Measurements from ENCODE around the gene BPIFA1. TPM values are rescaled to one million over a fixed set of nuclear protein-coding genes. Genes with fewer than 3 reads are reported as not detected.

BPIFA1 gene
- total and polyA plus RNA-seq, 2 donors = not detected

- Histone ChIP-seq H3K4me1 (ENCODE audit: insufficient read depth) (no peaks in the 10 kb centered on the region), H3K36me3 (ENCODE audit: insufficient read depth) (no peaks in the 10 kb centered on the region), H3K4me3 (ENCODE audit: low read depth, low read length) (no peak overlapping the region), H3K27ac (ENCODE audit: low read depth) (no peak overlapping the region)
- 74% methylated on average over 12 of the region's 12 CpGs for WGBS
- DNase-seq (ENCODE audit: extremely low spot score) = no peak
Measured at GRCh38 chr20:33276303-33277113, 40.7 kb downstream of the BPIFA1 start.

- no peak overlapping the region for H3K27ac ChIP-seq (ENCODE audit: low read depth)
- no peak overlapping the region for H3K4me3 ChIP-seq (ENCODE audit: low read depth, low read length)
- no peaks in the 10 kb centered on the region for H3K4me1 ChIP-seq (ENCODE audit: insufficient read depth)
- WGBS = 37% methylated on average over 13 of the region's 13 CpGs
- H3K36me3 ChIP-seq (ENCODE audit: insufficient read depth) = no peaks in the 10 kb centered on the region
- no peak for DNase-seq (ENCODE audit: extremely low spot score)
Measured at GRCh38 chr20:33277471-33278441, 42.0 kb downstream of the BPIFA1 start.

DNA sequence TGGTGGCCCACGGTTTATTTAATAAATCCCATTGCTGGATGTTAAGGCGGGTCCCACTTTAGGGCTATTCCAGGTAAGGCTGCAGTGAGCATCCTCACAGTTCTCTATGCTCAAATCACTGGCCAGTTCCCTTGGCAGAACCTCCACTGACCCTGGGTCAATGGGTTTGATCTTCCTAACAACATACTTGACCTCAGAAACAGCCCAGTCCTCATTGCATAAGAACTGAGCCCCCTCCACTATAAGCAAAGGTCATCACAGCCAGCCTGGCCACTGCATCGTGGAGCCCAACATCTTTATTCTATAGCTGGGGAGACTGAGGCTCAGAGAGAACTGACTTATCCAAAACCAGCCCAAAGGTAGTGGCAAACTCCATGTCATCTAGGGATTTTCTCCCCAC is 42.9 kb downstream of the BPIFA1 start:
- Histone ChIP-seq H3K4me1 (ENCODE audit: insufficient read depth) (no peaks in the 10 kb centered on the region), H3K36me3 (ENCODE audit: insufficient read depth) (no peaks in the 10 kb centered on the region), H3K27ac (ENCODE audit: low read depth) (no peak overlapping the region), H3K4me3 (ENCODE audit: low read depth, low read length) (no peak overlapping the region)
- no peak for DNase-seq (ENCODE audit: extremely low spot score)
- WGBS = 77% methylated on average over 3 of the region's 3 CpGs

DNA sequence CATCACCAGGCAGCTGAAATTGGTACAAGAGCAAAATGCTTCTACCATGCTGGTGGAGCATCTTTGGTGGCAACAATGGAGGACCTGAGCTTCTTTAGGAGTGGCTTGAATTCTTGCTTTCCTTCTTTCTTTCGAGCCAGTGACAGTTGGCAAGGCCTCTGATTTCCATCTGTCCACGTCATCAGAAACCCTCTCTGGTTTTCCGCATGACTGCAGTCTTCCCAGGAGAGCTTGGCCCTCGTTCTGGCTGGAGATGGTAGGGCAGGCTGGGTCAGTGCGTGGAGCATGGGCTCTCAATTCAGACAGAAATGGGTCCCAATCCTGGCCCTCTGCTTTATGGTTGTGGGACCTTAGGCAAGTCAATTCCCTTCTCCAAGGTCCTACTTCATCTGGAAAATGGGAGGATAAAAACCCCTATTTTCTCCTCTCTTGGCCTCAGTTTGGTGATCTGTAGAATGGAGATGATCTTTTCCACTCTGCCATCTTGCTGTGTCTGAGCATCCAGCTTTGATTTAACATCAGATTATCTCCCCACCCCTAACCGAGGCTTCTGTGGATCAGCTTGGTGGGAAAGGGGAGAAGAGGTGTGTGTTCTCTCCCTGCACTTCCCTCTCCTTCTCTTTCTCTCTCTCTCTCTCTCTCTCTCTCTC is 43.6 kb downstream of the BPIFA1 start:
- 72% methylated on average over 6 of the region's 6 CpGs for WGBS
- Histone ChIP-seq H3K36me3 (ENCODE audit: insufficient read depth) (no peaks in the 10 kb centered on the region), H3K27ac (ENCODE audit: low read depth) (no peak overlapping the region), H3K4me1 (ENCODE audit: insufficient read depth) (no peaks in the 10 kb centered on the region), H3K4me3 (ENCODE audit: low read depth, low read length) (no peak overlapping the region)
- DNase-seq (ENCODE audit: extremely low spot score) = no peak

DNA sequence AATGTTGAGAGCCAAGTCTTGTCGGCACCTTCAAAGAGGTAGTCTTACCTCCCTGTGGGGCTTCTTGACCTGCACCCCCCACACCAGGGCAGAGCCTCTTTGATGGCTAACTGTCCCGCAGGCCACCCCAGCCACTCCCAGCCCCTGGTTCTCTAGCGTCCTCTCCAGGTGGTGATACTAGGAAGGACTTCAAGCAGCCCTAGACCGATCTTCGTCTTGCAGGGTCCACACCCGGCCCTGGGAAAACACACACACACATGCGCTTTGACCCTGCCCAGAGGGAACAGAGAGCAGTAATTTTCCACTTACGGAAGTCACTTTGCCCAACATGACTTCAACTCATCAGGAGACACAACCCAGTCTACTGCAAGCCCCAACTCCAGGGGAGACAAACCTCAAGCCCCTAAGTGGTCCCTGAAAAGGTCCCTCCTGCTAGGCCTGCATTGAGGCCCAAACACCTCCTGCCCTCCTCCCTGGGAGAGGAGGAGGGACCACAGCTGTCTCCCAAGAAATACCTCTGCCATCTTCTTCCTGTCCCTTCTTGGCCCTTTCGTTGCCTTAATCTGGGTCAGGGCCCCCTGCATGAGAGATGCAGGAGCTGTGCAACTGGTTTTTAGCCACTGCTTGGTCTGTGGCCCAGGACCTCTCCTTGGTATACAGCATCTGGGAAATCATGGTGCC is 44.3 kb downstream of the BPIFA1 start:
- no peak for DNase-seq (ENCODE audit: extremely low spot score)
- Histone ChIP-seq H3K4me1 (ENCODE audit: insufficient read depth) (no peaks in the 10 kb centered on the region), H3K27ac (ENCODE audit: low read depth) (no peak overlapping the region), H3K36me3 (ENCODE audit: insufficient read depth) (no peaks in the 10 kb centered on the region), H3K4me3 (ENCODE audit: low read depth, low read length) (no peak overlapping the region)
- 82% methylated on average over 9 of the region's 9 CpGs for WGBS

DNA sequence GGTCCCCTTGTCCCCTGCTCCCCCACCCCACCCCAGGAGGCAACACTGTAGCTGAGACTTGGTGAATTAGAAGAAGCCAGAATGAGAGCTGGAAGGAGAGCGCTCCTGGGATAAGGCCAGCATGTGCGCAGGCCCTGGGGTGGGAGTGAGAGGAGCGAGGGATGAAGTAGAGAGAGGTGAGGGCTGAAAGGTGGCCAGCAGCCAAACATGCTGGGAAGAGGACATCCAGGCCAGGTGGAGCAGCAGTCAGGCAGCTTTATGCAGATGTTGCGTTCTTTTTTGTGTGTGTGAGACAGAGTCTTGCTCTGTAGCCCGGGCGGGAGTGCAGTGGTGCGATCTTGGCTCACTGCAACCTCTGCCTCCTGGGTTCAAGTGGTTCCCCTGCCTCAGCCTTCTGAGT is 45.0 kb downstream of the BPIFA1 start:
- WGBS = 89% methylated on average over 7 of the region's 7 CpGs
- DNase-seq (ENCODE audit: extremely low spot score) = no peak
- Histone ChIP-seq H3K4me3 (ENCODE audit: low read depth, low read length) (no peak overlapping the region), H3K4me1 (ENCODE audit: insufficient read depth) (no peaks in the 10 kb centered on the region), H3K27ac (ENCODE audit: low read depth) (no peak overlapping the region), H3K36me3 (ENCODE audit: insufficient read depth) (no peaks in the 10 kb centered on the region)

DNA sequence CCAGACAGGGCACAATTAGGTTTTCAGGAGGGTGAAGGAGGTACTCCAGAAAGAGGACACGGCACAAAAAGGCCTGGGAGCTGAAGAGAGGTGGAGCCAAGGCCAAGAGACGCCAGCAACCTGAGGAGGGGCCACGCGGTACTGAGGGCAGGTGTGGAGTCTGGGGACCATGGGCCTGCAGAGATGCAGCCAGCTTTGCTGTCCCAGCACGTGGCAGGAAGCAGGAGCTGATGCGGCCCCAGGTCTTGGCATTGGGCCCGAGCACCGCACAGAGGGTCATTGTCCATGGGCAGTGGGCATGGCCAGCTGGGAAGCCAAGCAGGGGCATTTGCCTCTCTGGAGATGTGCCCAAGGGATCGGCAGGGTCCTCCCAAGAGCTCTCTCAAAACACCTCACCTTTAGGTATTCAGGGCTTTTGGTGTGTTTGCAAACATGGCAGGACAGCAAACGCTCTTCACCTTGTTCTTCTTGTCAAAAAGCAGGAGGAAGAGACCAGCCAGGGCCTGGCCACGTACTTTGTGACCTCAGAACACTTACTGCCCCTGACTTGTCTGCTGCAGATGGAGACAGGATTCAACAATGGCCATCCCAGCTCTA is 45.9 kb downstream of the BPIFA1 start:
- H3K4me1 ChIP-seq (ENCODE audit: insufficient read depth) = no peaks in the 10 kb centered on the region
- no peak for DNase-seq (ENCODE audit: extremely low spot score)
- H3K4me3 ChIP-seq (ENCODE audit: low read depth, low read length) = no peak overlapping the region
- H3K27ac ChIP-seq (ENCODE audit: low read depth) = no peak overlapping the region
- WGBS = 66% methylated on average over 11 of the region's 11 CpGs
- no peaks in the 10 kb centered on the region for H3K36me3 ChIP-seq (ENCODE audit: insufficient read depth)

GRCh38 chr20:33282196-33282934 is 46.6 kb downstream of the BPIFA1 start:
- Histone ChIP-seq H3K27ac (ENCODE audit: low read depth) (no peak overlapping the region), H3K4me1 (ENCODE audit: insufficient read depth) (no peaks in the 10 kb centered on the region), H3K4me3 (ENCODE audit: low read depth, low read length) (no peak overlapping the region), H3K36me3 (ENCODE audit: insufficient read depth) (no peaks in the 10 kb centered on the region)
- WGBS = 91% methylated on average over 8 of the region's 8 CpGs
- no peak for DNase-seq (ENCODE audit: extremely low spot score)

- Histone ChIP-seq H3K36me3 (ENCODE audit: insufficient read depth) (no peaks in the 10 kb centered on the region), H3K4me1 (ENCODE audit: insufficient read depth) (no peaks in the 10 kb centered on the region), H3K4me3 (ENCODE audit: low read depth, low read length) (no peak within 1 kb of the TSS), H3K27ac (ENCODE audit: low read depth) (no peak within 1 kb of the TSS)
- WGBS = 83% methylated on average over 13 of the region's 13 CpGs
- no peak for DNase-seq (ENCODE audit: extremely low spot score)
Measured at GRCh38 chr20:33282991-33283555, 47.3 kb downstream of the BPIFA1 start, which contains the start of gene BPIFB1. Gene BPIFB1 (plus strand): TSS chr20:33283214. CDS start chr20:33286074, 2,860 bp downstream.

DNA sequence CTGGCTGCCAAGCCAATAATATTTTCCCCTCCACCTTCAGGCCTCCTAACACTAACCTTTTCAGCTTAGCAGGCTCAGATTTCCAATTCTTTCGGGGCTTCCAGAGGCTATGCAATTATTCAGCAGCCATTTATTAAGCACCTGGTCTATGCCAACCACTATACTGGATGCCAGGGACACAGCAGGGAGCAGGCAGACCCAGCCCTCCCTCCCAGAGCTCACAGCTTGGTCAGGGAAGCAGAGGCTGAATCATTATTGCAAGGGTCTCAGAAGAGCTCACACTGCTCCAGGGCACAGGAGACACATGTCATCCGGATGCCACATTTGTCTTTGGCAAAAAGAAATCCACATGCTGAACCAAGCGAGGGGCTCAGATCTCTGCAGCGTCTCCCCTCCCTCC is 48.5 kb downstream of the BPIFA1 start:
- DNase-seq (ENCODE audit: extremely low spot score) = no peak
- no peaks in the 10 kb centered on the region for H3K4me1 ChIP-seq (ENCODE audit: insufficient read depth)
- WGBS = 74% methylated on average over 4 of the region's 4 CpGs

DNA sequence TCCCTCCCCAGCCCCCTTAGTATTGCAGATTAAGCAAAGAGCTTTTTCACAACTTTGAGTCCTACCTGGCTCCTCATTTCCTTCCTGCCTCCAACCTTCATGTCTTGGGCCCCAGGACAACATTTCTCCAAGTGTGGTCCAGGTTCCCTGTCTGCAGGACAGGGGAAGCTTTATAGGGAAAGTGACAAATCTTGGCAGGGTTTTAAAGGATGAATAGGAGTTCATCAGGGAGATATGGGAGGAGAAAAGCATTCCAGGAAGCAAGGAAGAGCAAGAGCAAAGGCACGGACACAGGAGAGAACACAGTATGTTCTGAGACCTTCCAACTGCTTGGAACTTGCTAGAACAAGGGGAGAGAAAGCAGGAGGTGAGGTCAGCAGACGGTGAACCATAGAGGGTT is 49.1 kb downstream of the BPIFA1 start:
- WGBS = 61% methylated on average over 2 of the region's 2 CpGs
- no peak overlapping the region for H3K4me3 ChIP-seq (ENCODE audit: low read depth, low read length)
- H3K4me1 ChIP-seq (ENCODE audit: insufficient read depth) = no peaks in the 10 kb centered on the region
- DNase-seq (ENCODE audit: extremely low spot score) = no peak
- H3K27ac ChIP-seq (ENCODE audit: low read depth) = no peak overlapping the region
- H3K36me3 ChIP-seq (ENCODE audit: insufficient read depth) = no peaks in the 10 kb centered on the region

More for the DNA sequence above, 48.5 kb downstream of the BPIFA1 start:
- Histone ChIP-seq H3K36me3 (ENCODE audit: insufficient read depth) (no peaks in the 10 kb centered on the region), H3K4me3 (ENCODE audit: low read depth, low read length) (no peak overlapping the region), H3K27ac (ENCODE audit: low read depth) (no peak overlapping the region)

DNA sequence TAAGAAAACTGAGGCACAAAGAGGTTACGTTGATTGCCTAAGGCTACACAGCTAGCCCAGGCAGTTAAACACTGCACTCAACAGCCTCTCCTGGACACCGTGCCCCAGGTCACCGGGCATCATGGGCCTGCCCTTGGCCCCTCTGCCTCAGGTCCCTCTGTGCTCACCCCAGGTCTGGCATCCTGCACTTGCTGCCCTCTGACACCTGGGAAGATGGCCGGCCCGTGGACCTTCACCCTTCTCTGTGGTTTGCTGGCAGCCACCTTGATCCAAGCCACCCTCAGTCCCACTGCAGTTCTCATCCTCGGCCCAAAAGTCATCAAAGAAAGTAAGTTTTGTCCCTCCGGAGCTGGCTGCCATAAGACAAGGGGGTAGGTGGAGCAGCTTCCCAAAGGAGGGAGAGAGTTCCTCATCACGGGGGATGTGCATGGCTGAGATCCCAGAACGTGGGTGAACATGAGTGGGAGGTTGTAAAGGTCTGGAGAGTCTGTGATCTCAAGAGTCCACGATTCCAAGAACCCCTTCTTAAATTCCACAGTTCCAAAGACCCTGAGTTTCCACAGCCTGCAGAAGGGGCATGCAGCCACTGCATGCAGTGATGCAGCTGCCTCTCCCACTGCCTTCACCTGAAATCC is 50.2 kb downstream of the BPIFA1 start:
- no peaks in the 10 kb centered on the region for H3K36me3 ChIP-seq (ENCODE audit: insufficient read depth)
- no peak for DNase-seq (ENCODE audit: extremely low spot score)
- 71% methylated on average over 10 of the region's 10 CpGs for WGBS
- no peak overlapping the region for H3K4me3 ChIP-seq (ENCODE audit: low read depth, low read length)
- no peak overlapping the region for H3K27ac ChIP-seq (ENCODE audit: low read depth)
- no peaks in the 10 kb centered on the region for H3K4me1 ChIP-seq (ENCODE audit: insufficient read depth)
